A549 (cell line): ENCODE measurements around the gene RBL1. TPM values are rescaled to one million over a fixed set of nuclear protein-coding genes. Genes with fewer than 3 reads are reported as not detected.

Experiments
- ATAC-seq, 2 experiments: fragments of 200-7000 bp in 1 of 2; fragments of >200 bp in 1 of 2; cut with Nextera tagmentation in 1 of 2; cut with Tn5 transposase in 1 of 2; 3 replicates each; pipeline versions ENCODE4 v1.8.0 to v1.9.1; 2018 to 2020; ENCODE audit warnings: mild to moderate bottlenecking in 1 of 2, moderate library complexity in 1 of 2
- CTCF ChIA-PET: fragments of 300-600 bp; sonication (Branson Sonifier 250); formaldehyde crosslinking; extraction: SDS; loops from one replicate; lab custom pipeline; 2021; ENCODE audit warnings: antibody characterized with exemption, inconsistent platforms; lab: Yijun Ruan, JAX
- POLR2A ChIA-PET: fragments of 350-600 bp; formaldehyde crosslinking; extraction: SDS; loops from one replicate; lab custom pipeline; 2021; ENCODE audit warnings: antibody characterized with exemption, inconsistent platforms; lab: Yijun Ruan, JAX
- DNase-seq, 2 experiments: peaks; one replicate each; pipeline versions ENCODE4 v3.0.0 to v3.0.0-alpha.2; 2011 to 2016; ENCODE audit warnings: low read depth in 1 of 2, low spot score in 1 of 2
- FAIRE-seq: peaks from 2 replicates; lab custom pipeline; 2011; peaks lifted over from hg19 to GRCh38; lab: Jason Lieb, UNC
- H3K27ac ChIP-seq, 2 experiments: fragments of >200 bp; sonication (Bioruptor Twin); formaldehyde crosslinking; 3 replicates each; pipeline ENCODE4 v1.5.1; 2016 to 2017
- H3K4me1 ChIP-seq: fragments of >200 bp; sonication (Bioruptor Twin); formaldehyde crosslinking; 3 replicates; pipeline ENCODE4 v1.6.1; 2016
- H3K4me2 ChIP-seq: fragments of >200 bp; sonication (Bioruptor Twin); formaldehyde crosslinking; 3 replicates; pipeline ENCODE4 v1.6.1; 2016
- H3K4me3 ChIP-seq: fragments of >200 bp; sonication (Bioruptor Twin); formaldehyde crosslinking; 3 replicates; pipeline ENCODE4 v1.5.1; 2016
- H3K9me3 ChIP-seq: fragments of >200 bp; sonication (Bioruptor Twin); formaldehyde crosslinking; 3 replicates; pipeline ENCODE4 v1.6.1; 2016
- CBX8 ChIP-seq: fragments of 200-600 bp; sonication (generic); IDR thresholded peaks from 2 replicates; pipeline ENCODE4 v1.6.1; 2016
- CEBPB ChIP-seq, 2 experiments: fragments of >200 bp in 1 of 2; sonication (Bioruptor Twin) in 1 of 2; formaldehyde crosslinking in 1 of 2; IDR thresholded peaks; 2 replicates each; pipeline ENCODE4 v1.6.1; 2012 to 2016
- EHF ChIP-seq: fragments of 250-450 bp; sonication (Bioruptor Pico); IDR thresholded peaks from 2 replicates; pipeline ENCODE4 v1.5.0; 2020; ENCODE audit warnings: mild to moderate bottlenecking
- ESRRA ChIP-seq: fragments of 150-350 bp; IDR thresholded peaks from 2 replicates; pipeline ENCODE4 v1.6.1; 2014; ENCODE audit warnings: mild to moderate bottlenecking, low read length, borderline replicate concordance
- GATA3 ChIP-seq: IDR thresholded peaks from 2 replicates; pipeline ENCODE4 v1.6.1; 2012; ENCODE audit warnings: borderline replicate concordance
- KDM1A ChIP-seq: fragments of 200-600 bp; sonication (generic); IDR thresholded peaks from 2 replicates; pipeline ENCODE4 v1.6.1; 2016; ENCODE audit warnings: low read depth, mild to moderate bottlenecking
- KDM5A ChIP-seq: fragments of 200-600 bp; sonication (generic); IDR thresholded peaks from 2 replicates; pipeline ENCODE4 v1.6.1; 2016; ENCODE audit warnings: antibody characterized with exemption, mild to moderate bottlenecking
- MAFK ChIP-seq: fragments of 450-650 bp; IDR thresholded peaks from 2 replicates; pipeline ENCODE4 v1.6.1; 2014; ENCODE audit not compliant: partially characterized antibody
- MAZ ChIP-seq: fragments of 150-350 bp; IDR thresholded peaks from 2 replicates; pipeline ENCODE4 v1.6.1; 2014; ENCODE audit warnings: antibody characterized with exemption, low read depth, low read length, borderline replicate concordance
- RAD21 ChIP-seq, 2 experiments: fragments of >200 bp in 1 of 2; sonication (Bioruptor Twin) in 1 of 2; formaldehyde crosslinking in 1 of 2; IDR thresholded peaks in 1 of 2; conservative IDR thresholded peaks in 1 of 2; 2 replicates in 1 of 2; 3 replicates in 1 of 2; pipeline ENCODE4 v1.6.1; 2012 to 2018; ENCODE audit warnings: inconsistent platforms in 1 of 2
- ZC3H11A ChIP-seq: fragments of 450-650 bp; IDR thresholded peaks from 2 replicates; pipeline ENCODE4 v1.6.1; 2014; ENCODE audit warnings: antibody characterized with exemption, mild to moderate bottlenecking
- WGBS: methylation state at CpG from one replicate; pipeline ENCODE4 v1.1.6; 2017; ENCODE audit errors: missing lambda C conversion rate; 5-methylcytosine and 5-hydroxymethylcytosine counted together
- polyA plus RNA-seq, 4 experiments: library from polyadenylated mRNA; depleted of rRNA in 3 of 4; stranded (reverse); fragments of >200 nt; fragmentation: RNase III in 1 of 4; extraction: RNeasy Plus Mini Kit Qiagen cat#74134 plus additional on column Dnase treatment in 1 of 4; gene quantifications; 2 replicates in 3 of 4; 3 replicates in 1 of 4; pipeline ENCODE4 v1.2.3, GENCODE V29; 2011 to 2017
- TF ChIP-seq, protein P1 (sequence below): fragments of 200-600 bp; sonication (generic); IDR thresholded peaks from 2 replicates; pipeline ENCODE4 v1.6.1; 2016; ENCODE audit warnings: antibody characterized with exemption, mild to moderate bottlenecking, moderate library complexity
- TF ChIP-seq, protein P2 (sequence below): fragments of 450-650 bp; IDR thresholded peaks from 2 replicates; pipeline ENCODE4 v1.6.1; 2014; ENCODE audit warnings: antibody characterized with exemption
- TF ChIP-seq, protein P3 (sequence below): fragments of 250-450 bp; sonication (Bioruptor Pico); IDR thresholded peaks from 2 replicates; pipeline ENCODE4 v1.5.0; 2021; ENCODE audit warnings: mild to moderate bottlenecking, moderate library complexity, borderline replicate concordance
- TF ChIP-seq, protein P4 (sequence below): fragments of >200 bp; sonication (Bioruptor Twin); formaldehyde crosslinking; IDR thresholded peaks from 3 replicates; pipeline ENCODE4 v1.6.1; 2016
- TF ChIP-seq, protein P5 (sequence below): IDR thresholded peaks from 2 replicates; pipeline ENCODE4 v1.6.1; 2012

The RBL1 gene
- polyA plus RNA-seq, 2 of the 4 experiments (the other 2 are of a cell fraction): 10.2 to 17.1 TPM

DNA sequence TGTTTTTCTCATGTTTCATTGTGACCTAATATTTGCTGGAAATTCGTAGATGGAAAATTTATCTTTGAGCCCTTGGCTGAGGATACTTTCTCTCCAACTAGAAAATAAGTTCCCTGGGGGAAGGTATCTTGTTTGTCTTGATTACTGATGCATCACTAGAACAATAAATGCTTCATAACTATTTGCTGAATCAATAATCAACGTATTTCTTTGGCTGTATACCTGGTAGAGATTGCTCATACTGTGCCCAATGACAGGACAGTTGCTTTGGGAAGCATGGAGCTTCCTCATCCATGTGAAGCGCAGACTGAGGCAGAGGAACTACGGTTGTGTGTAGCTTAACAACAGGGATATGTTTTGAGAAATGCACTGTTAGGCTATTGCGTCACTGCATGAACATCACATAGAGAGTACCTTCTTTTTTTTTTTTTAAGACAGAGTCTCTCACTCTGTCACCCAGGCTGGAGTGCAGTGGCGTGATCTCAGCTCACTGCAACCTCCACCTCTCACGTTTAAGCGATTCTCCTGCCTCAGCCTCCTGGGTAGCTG, 49.1 kb upstream of the RBL1 start:
- CTCF ChIA-PET: interaction anchor here (0.6 kb wide), 1 partner anchor 310 kb away, joined by 3 read pairs; no protein-coding TSS in a partner anchor
- no peak for ATAC-seq

DNA sequence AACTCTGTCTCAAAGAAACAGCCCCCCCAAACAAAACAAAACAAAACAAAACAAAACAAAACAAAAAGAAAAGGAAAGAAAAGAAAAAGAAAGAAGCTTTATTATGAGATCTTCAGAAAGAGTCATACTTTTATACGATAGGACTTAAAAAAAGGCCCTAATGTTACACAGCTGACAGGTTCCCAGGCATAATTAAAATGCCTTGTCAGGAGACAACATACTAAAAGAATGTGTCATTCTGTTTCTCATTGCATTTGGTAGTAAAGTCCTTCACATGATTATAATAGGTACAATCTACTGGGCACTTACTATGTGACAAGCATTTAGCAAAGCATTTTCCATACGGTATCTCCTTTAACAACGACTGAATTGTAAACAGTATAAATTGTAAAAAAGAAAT, 46.9 kb upstream of the RBL1 start:
- FAIRE-seq (no peak), DNase-seq (no peak), ATAC-seq (no peak)
- WGBS: 81% methylated on average over 3 of the region's 3 CpGs
- TF ChIP-seq CBX8 (no peak), ESRRA (no peak), KDM5A (no peak), GATA3 (no peak), KDM1A (no peak), MAZ (no peak), ZC3H11A (no peak)
- TF ChIP-seq, protein P1, sequence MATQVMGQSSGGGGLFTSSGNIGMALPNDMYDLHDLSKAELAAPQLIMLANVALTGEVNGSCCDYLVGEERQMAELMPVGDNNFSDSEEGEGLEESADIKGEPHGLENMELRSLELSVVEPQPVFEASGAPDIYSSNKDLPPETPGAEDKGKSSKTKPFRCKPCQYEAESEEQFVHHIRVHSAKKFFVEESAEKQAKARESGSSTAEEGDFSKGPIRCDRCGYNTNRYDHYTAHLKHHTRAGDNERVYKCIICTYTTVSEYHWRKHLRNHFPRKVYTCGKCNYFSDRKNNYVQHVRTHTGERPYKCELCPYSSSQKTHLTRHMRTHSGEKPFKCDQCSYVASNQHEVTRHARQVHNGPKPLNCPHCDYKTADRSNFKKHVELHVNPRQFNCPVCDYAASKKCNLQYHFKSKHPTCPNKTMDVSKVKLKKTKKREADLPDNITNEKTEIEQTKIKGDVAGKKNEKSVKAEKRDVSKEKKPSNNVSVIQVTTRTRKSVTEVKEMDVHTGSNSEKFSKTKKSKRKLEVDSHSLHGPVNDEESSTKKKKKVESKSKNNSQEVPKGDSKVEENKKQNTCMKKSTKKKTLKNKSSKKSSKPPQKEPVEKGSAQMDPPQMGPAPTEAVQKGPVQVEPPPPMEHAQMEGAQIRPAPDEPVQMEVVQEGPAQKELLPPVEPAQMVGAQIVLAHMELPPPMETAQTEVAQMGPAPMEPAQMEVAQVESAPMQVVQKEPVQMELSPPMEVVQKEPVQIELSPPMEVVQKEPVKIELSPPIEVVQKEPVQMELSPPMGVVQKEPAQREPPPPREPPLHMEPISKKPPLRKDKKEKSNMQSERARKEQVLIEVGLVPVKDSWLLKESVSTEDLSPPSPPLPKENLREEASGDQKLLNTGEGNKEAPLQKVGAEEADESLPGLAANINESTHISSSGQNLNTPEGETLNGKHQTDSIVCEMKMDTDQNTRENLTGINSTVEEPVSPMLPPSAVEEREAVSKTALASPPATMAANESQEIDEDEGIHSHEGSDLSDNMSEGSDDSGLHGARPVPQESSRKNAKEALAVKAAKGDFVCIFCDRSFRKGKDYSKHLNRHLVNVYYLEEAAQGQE: no peak
- TF ChIP-seq, protein P2, sequence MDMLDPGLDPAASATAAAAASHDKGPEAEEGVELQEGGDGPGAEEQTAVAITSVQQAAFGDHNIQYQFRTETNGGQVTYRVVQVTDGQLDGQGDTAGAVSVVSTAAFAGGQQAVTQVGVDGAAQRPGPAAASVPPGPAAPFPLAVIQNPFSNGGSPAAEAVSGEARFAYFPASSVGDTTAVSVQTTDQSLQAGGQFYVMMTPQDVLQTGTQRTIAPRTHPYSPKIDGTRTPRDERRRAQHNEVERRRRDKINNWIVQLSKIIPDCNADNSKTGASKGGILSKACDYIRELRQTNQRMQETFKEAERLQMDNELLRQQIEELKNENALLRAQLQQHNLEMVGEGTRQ: no peak
- TF ChIP-seq, protein P3, sequence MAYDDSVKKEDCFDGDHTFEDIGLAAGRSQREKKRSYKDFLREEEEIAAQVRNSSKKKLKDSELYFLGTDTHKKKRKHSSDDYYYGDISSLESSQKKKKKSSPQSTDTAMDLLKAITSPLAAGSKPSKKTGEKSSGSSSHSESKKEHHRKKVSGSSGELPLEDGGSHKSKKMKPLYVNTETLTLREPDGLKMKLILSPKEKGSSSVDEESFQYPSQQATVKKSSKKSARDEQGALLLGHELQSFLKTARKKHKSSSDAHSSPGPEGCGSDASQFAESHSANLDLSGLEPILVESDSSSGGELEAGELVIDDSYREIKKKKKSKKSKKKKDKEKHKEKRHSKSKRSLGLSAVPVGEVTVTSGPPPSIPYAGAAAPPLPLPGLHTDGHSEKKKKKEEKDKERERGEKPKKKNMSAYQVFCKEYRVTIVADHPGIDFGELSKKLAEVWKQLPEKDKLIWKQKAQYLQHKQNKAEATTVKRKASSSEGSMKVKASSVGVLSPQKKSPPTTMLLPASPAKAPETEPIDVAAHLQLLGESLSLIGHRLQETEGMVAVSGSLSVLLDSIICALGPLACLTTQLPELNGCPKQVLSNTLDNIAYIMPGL: no peak
- TF ChIP-seq, protein P4, sequence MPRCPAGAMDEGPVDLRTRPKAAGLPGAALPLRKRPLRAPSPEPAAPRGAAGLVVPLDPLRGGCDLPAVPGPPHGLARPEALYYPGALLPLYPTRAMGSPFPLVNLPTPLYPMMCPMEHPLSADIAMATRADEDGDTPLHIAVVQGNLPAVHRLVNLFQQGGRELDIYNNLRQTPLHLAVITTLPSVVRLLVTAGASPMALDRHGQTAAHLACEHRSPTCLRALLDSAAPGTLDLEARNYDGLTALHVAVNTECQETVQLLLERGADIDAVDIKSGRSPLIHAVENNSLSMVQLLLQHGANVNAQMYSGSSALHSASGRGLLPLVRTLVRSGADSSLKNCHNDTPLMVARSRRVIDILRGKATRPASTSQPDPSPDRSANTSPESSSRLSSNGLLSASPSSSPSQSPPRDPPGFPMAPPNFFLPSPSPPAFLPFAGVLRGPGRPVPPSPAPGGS: no peak
- TF ChIP-seq, protein P5, sequence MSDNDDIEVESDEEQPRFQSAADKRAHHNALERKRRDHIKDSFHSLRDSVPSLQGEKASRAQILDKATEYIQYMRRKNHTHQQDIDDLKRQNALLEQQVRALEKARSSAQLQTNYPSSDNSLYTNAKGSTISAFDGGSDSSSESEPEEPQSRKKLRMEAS: no peak
- no peaks in the 10 kb centered on the region for H3K4me1 ChIP-seq
- no peak overlapping the region for H3K4me3 ChIP-seq
- no peak overlapping the region for H3K27ac ChIP-seq
- H3K4me2 ChIP-seq: no peak overlapping the region
- ChIA-PET POLR2A (no interaction called here), CTCF (no interaction called here)
- H3K9me3 ChIP-seq: no peaks in the 10 kb centered on the region

More for the DNA sequence above, 49.1 kb upstream of the RBL1 start:
- FAIRE-seq (no peak), DNase-seq (no peak)
- Histone ChIP-seq H3K4me1 (no peaks in the 10 kb centered on the region), H3K4me2 (no peak overlapping the region), H3K4me3 (no peak overlapping the region), H3K9me3 (no peaks in the 10 kb centered on the region), H3K27ac (no peak overlapping the region)
- WGBS: 75% methylated on average over 8 of the region's 8 CpGs
- TF ChIP-seq CEBPB (IDR thresholded peaks at IDR 0.05) (0 out of 4 replicates have a peak, but pooled peaks of 1 of the 2 experiments have one; percentile 35), RAD21 (conservative IDR thresholded peaks at IDR 0.05 in 1 of 2, IDR thresholded peaks at IDR 0.05 in 1 of 2) (no peak)
- POLR2A ChIA-PET: no interaction called here

- 73% methylated on average over 4 of the region's 4 CpGs for WGBS
- CTCF ChIA-PET: interaction anchor here (1.0 kb wide), 1 partner anchor 79 kb away, joined by 3 read pairs; no protein-coding TSS in a partner anchor
- FAIRE-seq (no peak), DNase-seq (no peak), ATAC-seq (no peak)
- Histone ChIP-seq H3K4me3 (no peak overlapping the region), H3K27ac (no peak overlapping the region), H3K4me2 (no peak overlapping the region), H3K4me1 (no peaks in the 10 kb centered on the region), H3K9me3 (no peaks in the 10 kb centered on the region)
- POLR2A ChIA-PET: no interaction called here
- TF ChIP-seq EHF (CRISPR knock-in tag) (no peak), MAFK (peak; percentile 42)
These were observed 41.8 kb upstream of the RBL1 start for GRCh38 chr20:37137547-37137946.
